Mucosa of stomach (tissue), 1 donor: Measurements from ENCODE around the gene PIK3R5.
A peak's percentile ranks its signal among the peaks of the same experiment; 100 is the strongest.

Experiments
- H3K27me3 ChIP-seq: one replicate; pipeline ENCODE4 v1.7.0; 2013; ENCODE audit warnings: mild to moderate bottlenecking, low read length; ENCODE audit not compliant: control insufficient read depth, insufficient read depth
- H3K36me3 ChIP-seq: one replicate; pipeline ENCODE4 v1.7.0; 2013; ENCODE audit warnings: low read length; ENCODE audit not compliant: control insufficient read depth, insufficient read depth
- H3K4me1 ChIP-seq: one replicate; pipeline ENCODE4 v1.7.0; 2013; ENCODE audit warnings: mild to moderate bottlenecking, low read length; ENCODE audit not compliant: control insufficient read depth, insufficient read depth
- H3K4me3 ChIP-seq: one replicate; pipeline ENCODE4 v1.7.0; 2013; ENCODE audit warnings: low read length
- H3K9ac ChIP-seq: one replicate; pipeline ENCODE4 v1.7.0; 2013; ENCODE audit warnings: mild to moderate bottlenecking, low read length, moderate library complexity
- H3K9me3 ChIP-seq: one replicate; pipeline ENCODE4 v1.7.0; 2013; ENCODE audit warnings: mild to moderate bottlenecking, low read length, moderate library complexity; ENCODE audit not compliant: control insufficient read depth
- donor health status: Pancreatic carcinoma.

The PIK3R5 gene

DNA sequence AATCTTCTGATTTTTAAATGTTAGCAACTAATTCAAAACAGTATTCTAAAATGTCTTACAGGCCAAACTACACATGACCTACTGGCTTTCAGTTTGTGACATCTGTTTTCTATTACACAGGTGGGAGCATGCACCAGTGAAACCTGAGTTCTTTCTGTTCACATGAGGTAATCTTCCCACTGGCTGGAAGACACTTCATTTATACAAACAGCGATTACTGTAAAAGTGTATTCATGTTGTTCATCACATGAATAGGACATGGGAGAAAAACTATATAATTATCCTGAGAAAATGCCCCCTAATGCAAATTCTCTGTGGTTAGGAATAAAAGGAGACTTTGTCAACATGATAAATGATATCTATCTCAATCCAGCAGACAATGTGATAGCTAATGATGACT, 11.1 kb upstream of the PIK3R5 start:
- Histone ChIP-seq H3K9me3 (no peaks in the 10 kb centered on the region), H3K4me3 (no peak overlapping the region), H3K27me3 (no peaks in the 10 kb centered on the region), H3K4me1 (no peaks in the 10 kb centered on the region), H3K36me3 (no peaks in the 10 kb centered on the region), H3K9ac (no peak overlapping the region)

DNA sequence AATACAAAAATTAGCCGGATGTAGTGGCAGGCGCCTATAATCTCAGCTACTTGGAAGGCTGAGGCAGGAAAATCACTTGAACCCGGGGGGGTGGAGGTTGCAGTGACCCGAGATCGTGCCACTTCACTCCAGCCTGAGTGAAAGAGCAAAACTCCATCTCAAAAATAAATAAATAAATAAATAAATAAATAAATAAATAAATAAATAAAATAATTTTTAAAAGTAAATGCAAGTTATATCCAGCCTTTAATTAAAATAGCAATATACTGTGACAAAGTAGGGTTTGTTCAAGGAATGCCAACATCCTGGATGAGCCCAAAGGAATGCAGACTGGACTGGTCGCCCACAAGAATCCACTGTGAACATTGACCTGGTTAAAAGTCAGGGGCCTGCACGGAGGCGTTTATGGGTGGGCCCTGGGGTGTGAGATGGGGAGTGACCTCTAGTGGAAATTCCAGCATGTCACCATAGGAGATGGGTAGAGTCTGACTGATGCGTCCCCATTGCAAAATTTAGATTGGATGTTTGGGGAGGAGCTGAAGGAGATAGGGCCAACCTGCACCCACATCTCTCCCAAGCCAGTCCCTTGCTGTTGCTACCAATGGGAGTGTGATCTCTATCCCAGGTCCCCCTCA, 9.7 kb upstream of the PIK3R5 start:
- H3K36me3 ChIP-seq, result no peaks in the 10 kb centered on the region
- H3K4me1 ChIP-seq, result no peaks in the 10 kb centered on the region
- no peaks in the 10 kb centered on the region for H3K27me3 ChIP-seq
- H3K9me3 ChIP-seq, result no peaks in the 10 kb centered on the region
- no peak overlapping the region for H3K9ac ChIP-seq
- H3K4me3 ChIP-seq, result no peak overlapping the region

DNA sequence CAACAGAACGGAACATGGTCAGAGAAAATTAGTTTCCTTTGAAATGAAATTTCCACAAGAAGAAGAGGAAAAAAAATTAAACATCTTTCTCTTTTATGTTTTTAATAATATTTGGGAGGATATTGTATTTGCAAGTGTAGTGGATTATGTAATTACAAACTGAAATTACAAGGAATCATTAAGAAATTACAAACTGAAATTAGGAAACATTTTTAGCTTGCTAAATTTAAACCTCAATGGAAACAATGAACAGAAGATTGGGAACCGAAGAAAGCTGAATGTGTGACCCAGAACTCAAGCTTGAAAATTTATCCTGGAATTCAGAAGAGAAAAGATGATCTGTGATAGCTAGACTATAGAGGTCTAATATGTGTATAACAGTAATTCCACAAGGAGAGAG, 4.4 kb upstream of the PIK3R5 start:
- Histone ChIP-seq H3K4me1 (no peaks in the 10 kb centered on the region), H3K9me3 (no peaks in the 10 kb centered on the region), H3K36me3 (no peaks in the 10 kb centered on the region), H3K9ac (no peak overlapping the region), H3K27me3 (peaks cover 16% of the 10 kb centered on the region), H3K4me3 (no peak overlapping the region)

DNA sequence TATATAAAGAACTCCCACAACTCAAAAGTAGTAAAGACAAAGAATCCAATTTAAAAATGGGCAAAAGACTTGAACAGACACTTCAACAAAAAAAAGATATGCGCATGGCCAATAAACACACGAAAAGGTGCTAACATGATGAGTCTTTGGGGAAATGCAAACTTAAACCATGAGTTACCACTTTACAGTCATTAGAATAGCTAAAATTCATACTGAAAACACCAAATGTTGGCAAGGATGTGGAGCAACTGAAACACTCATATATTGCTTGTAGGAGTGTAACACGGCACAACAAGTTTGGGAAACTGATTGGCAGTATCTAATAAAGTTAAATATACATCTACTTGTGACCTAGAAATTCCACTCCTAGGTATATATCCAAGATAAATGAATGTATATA, 3.0 kb upstream of the PIK3R5 start:
- H3K27me3 ChIP-seq, result peaks cover 23% of the 10 kb centered on the region
- no peak overlapping the region for H3K9ac ChIP-seq
- H3K4me1 ChIP-seq, result no peaks in the 10 kb centered on the region
- no peaks in the 10 kb centered on the region for H3K9me3 ChIP-seq
- H3K36me3 ChIP-seq, result no peaks in the 10 kb centered on the region
- no peak overlapping the region for H3K4me3 ChIP-seq

DNA sequence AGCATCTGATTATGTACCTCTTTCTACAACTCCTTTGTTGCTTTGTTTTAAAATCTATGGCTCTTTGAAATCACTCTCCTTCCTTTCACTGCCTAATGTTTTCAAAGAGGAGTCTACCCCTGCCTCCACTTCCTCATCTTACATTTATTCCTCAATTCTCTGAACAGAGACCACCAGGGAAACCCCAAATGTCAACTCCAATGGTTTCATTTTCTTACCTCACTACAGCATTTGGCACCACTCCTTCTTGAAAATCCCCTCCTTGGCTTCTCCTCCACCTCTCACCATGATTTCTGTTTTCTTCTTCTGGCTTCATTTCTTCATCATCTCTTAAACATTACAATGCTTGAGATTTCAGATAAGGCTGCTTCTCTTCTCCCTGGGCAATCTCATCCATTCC, 2.4 kb upstream of the PIK3R5 start:
- Histone ChIP-seq H3K4me1 (no peaks in the 10 kb centered on the region), H3K27me3 (peaks cover 23% of the 10 kb centered on the region), H3K36me3 (no peaks in the 10 kb centered on the region), H3K9ac (no peak overlapping the region), H3K9me3 (no peaks in the 10 kb centered on the region), H3K4me3 (no peak overlapping the region)

DNA sequence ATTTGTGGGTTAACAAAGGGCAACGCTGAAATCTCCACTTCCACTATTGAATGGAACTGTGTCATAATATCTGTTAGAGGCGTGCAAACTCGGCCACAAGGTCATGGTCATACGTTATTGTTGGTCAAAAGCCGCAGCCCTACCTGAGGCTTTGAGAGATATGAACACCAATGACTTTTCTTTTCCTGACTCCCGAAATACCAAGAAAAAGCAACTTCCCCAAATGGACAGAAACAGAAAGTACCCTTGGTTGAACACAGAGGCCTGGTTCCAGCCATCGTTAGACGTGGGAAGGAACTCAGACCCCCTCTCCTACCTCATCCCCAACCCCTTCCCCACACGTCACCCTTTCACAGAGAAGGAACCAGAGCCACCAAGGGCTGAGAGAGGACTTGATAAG, 1.4 kb upstream of the PIK3R5 start:
- H3K9me3 ChIP-seq, result no peaks in the 10 kb centered on the region
- H3K27me3 ChIP-seq, result peaks cover 23% of the 10 kb centered on the region
- H3K9ac ChIP-seq, result no peak overlapping the region
- H3K36me3 ChIP-seq, result no peaks in the 10 kb centered on the region
- H3K4me1 ChIP-seq, result no peaks in the 10 kb centered on the region
- no peak overlapping the region for H3K4me3 ChIP-seq

DNA sequence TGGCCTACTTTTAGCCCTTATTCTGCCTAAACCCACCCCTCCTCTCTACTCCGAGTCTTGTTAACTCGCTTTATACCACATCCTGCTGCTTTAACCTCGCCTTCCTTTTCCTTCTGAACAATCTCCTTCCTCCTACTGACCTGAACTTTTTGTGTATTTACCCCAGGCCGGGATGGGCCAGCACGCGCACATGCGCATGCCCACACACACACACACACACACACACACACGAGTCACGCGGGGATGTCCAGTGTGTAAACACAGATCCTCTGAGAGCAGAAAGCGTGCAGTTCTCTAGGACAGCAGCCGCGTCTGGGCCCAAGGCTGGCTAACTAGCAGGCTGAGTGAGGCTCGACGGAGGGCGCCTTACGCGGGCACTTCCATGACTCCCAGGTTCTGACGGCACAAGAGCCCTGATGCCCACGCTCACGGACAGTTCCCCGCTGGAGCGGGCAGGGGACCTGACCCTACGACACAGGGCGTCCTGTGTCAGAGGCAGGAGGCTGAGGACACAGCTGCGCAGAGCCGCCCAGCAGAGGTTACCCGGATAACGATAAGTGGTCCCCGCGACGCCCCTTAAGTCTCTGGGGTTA, 610 bp downstream of the PIK3R5 start:
- peaks cover 23% of the 10 kb centered on the region for H3K27me3 ChIP-seq
- no peaks in the 10 kb centered on the region for H3K36me3 ChIP-seq
- no peaks in the 10 kb centered on the region for H3K4me1 ChIP-seq
- no peak overlapping the region for H3K4me3 ChIP-seq
- H3K9me3 ChIP-seq, result no peaks in the 10 kb centered on the region
- H3K9ac ChIP-seq, result peak overlapping the region; percentile 47

DNA sequence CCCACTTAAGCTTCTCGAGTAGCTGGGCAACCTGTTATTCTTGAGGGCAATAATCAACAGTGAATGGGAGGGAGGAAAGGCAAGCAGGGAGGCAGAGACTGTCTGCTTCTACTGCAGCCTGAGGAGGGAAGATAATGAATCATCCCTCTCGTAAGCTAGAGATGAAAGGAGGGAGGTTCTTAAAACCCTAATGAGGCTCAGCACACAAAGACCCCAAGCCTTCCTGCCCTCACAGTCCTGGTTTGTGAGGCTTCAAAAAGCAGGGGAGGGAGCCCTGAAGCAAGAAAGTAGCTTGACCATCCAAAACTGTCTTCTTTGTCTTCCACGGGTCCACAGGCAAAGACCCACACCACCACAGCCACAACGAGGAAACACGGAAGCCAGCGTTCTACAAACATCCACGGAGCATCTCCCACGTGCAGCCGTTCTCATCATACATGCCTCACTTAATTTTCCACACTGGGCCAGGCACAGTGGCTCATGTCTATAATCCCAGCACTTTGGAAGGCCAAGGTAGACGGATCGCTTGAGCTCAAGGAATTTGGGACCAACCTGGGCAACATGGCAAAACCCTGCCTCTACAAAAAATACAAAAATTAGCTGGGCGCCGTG, 1.8 kb downstream of the PIK3R5 start:
- no peak overlapping the region for H3K9ac ChIP-seq
- peaks cover 23% of the 10 kb centered on the region for H3K27me3 ChIP-seq
- no peaks in the 10 kb centered on the region for H3K36me3 ChIP-seq
- H3K9me3 ChIP-seq, result no peaks in the 10 kb centered on the region
- H3K4me1 ChIP-seq, result no peaks in the 10 kb centered on the region
- no peak overlapping the region for H3K4me3 ChIP-seq

DNA sequence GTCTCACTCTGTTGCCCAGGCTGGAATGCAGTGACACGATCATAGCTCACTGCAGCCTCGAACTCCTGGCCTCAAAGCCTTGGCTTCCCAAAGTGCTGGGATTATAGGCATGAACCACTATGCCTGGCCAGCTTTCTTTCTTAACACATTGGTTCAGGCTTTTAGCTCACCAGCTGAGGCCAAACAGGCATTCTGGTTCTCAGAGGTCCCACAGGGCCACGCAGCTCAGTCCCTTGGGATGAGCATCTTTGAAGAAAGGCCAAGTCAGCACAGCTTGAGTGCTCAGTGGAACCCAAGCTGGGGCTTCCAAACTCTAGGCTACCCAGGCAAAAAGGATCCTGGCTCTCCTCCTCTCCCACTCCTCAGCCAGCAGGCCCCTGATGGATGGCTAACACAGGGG, 2.5 kb downstream of the PIK3R5 start:
- no peaks in the 10 kb centered on the region for H3K9me3 ChIP-seq
- H3K27me3 ChIP-seq, result peaks cover 23% of the 10 kb centered on the region
- no peak overlapping the region for H3K4me3 ChIP-seq
- H3K4me1 ChIP-seq, result no peaks in the 10 kb centered on the region
- H3K9ac ChIP-seq, result no peak overlapping the region
- no peaks in the 10 kb centered on the region for H3K36me3 ChIP-seq

DNA sequence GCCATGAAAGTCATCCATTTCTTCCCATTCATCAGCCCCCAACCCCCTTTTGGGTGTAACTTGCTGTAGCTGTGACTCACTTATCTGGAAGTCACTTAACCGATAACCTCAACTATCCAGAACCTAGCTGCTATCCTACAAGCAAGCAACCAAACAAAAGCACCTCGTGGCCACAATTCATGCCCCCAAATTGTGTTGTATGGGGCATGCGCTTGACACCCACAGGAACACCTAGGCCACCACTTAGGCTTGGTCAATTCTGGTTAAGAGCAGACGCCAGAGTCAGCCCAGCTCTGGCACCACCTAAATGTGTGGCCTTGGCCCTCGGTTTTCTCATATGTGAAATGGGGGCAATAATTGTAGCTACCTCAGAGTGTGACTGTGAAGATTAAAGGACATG, 3.7 kb downstream of the PIK3R5 start:
- H3K4me1 ChIP-seq, result no peaks in the 10 kb centered on the region
- no peaks in the 10 kb centered on the region for H3K36me3 ChIP-seq
- no peak overlapping the region for H3K4me3 ChIP-seq
- H3K27me3 ChIP-seq, result peaks cover 22% of the 10 kb centered on the region
- H3K9me3 ChIP-seq, result no peaks in the 10 kb centered on the region
- no peak overlapping the region for H3K9ac ChIP-seq

DNA sequence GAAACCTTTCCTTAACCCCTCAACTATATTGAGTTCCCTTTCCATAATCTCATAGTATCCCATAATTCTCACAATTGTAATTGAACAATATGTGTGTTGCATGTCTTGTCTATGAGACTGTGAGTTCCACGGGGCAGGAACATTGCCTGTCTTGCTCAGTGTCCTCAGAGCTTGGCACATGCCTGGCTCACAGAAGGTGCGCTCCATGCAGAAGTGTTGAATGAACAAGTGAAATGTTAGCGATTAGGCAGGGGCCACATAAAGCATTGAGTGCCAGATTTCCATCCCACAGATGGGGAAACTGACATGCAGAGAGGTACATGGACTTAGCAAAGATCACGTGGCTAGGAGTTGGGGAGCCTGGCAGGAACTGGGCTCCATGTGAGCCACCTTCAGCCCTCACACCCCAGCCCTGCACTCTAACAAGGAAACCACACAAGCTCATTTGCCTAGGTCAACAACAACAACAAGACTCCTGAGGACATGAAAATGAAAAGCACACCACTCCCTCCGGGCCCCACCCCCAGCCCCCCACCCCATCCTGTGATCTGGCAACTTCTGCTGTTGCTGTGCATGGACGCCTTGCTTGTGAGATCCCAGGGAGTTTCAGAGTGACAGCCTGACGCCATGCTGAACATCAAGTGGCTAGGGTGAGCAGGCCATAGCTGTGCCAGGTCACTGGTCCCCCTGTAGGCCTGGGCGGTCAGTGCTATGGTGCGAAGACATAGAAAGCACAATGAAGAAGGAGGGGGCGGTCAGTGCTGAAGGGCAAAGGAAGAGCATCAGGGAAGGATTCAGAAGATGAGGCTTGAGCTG, 5.0 kb downstream of the PIK3R5 start:
- H3K4me3 ChIP-seq, result no peak overlapping the region
- no peaks in the 10 kb centered on the region for H3K9me3 ChIP-seq
- no peak overlapping the region for H3K9ac ChIP-seq
- no peaks in the 10 kb centered on the region for H3K36me3 ChIP-seq
- H3K4me1 ChIP-seq, result no peaks in the 10 kb centered on the region
- H3K27me3 ChIP-seq, result peaks cover 13% of the 10 kb centered on the region

DNA sequence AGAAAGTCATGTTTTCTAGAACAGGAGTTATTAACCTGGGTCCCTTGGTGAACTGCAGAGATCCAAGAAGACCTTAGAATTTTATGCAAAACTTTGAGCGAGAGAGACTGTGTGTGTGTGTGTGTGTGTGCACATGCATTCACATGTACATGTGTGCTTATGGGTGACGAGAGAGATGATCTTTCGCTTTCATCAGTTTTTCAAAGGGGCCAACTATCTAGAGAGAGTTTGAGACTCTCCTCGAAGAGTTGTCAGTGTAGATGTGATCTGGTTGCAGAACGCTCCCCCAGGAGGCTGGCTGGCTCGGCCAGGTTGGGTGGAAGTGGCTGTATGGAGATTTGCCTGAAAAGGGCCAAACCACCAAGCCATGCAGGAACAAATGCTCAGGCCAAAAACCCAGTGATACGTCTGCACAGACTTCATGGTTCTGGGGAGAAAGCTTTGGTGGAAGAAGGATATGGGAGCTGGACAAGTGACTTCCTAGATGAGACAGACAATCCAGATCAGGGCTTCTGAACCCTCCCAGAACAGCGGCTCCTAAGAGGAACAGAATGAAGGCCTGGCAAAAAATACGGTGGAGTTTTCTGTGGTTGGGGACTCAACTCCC, 6.1 kb downstream of the PIK3R5 start:
- no peaks in the 10 kb centered on the region for H3K36me3 ChIP-seq
- peaks cover 2% of the 10 kb centered on the region for H3K27me3 ChIP-seq
- no peaks in the 10 kb centered on the region for H3K9me3 ChIP-seq
- no peak overlapping the region for H3K4me3 ChIP-seq
- no peak overlapping the region for H3K9ac ChIP-seq
- no peaks in the 10 kb centered on the region for H3K4me1 ChIP-seq
